ENCODE data around the gene DNM2. TPM values are rescaled to one million over a fixed set of nuclear protein-coding genes. Genes with fewer than 3 reads are reported as not detected.

DNM2 gene
- total and polyA plus RNA-seq, 2 experiments from 2014 or later: 47.2 to 60.5 TPM

GRCh38 chr19:10678813-10679212, 39.1 kb upstream of the DNM2 start:
- H3K27me3 ChIP-seq (replicated peaks; ENCODE audit: insufficient read depth): no peaks in the 10 kb centered on the region
- H3K9ac ChIP-seq: no peak overlapping the region
- H3K4me1 ChIP-seq (ENCODE audit: insufficient read depth): no peaks in the 10 kb centered on the region
- no peak overlapping the region for H3K4me3 ChIP-seq
- no peak for TF ChIP-seq EZH2phosphoT487 (IDR thresholded peaks at IDR 0.05; ENCODE audit: insufficient read depth, low read depth)
- TF ChIP-seq EZH2 (IDR thresholded peaks at IDR 0.05; ENCODE audit: insufficient read depth, poor library complexity, severe bottlenecking): no peak
- H3K36me3 ChIP-seq (ENCODE audit: low read depth): peaks cover 55% of the 10 kb centered on the region
- in situ Hi-C loops (cut with MboI): no loop called here
- no peaks in the 10 kb centered on the region for H3K9me3 ChIP-seq (ENCODE audit: low read depth)
- WGBS, 2 experiments (ENCODE audit: low coverage in 1 of 2, low lambda C conversion rate in 2 of 2, missing lambda C conversion rate in 2 of 2): 95 to 99% methylated on average over 12 of the region's 12 CpGs
- peaks cover 72% of the 10 kb centered on the region for H3K79me2 ChIP-seq (ENCODE audit: insufficient read depth)
- no peak overlapping the region for H3K4me2 ChIP-seq (ENCODE audit: unreplicated experiment)
- H4K20me1 ChIP-seq (ENCODE audit: insufficient read depth): no peaks in the 10 kb centered on the region
- no peaks in the 10 kb centered on the region for H3K9me2 ChIP-seq (ENCODE audit: insufficient read depth)
- no peaks in the 10 kb centered on the region for H3F3A ChIP-seq (ENCODE audit: insufficient read depth)
- no peak overlapping the region for H3K27ac ChIP-seq
- no peak overlapping the region for H2AFZ ChIP-seq
- DNase-seq: no peak

- Histone ChIP-seq H3K9me2 (ENCODE audit: insufficient read depth) (no peaks in the 10 kb centered on the region), H3K79me2 (ENCODE audit: insufficient read depth) (peaks cover 63% of the 10 kb centered on the region), H3K9me3 (ENCODE audit: low read depth) (no peaks in the 10 kb centered on the region), H2AFZ (no peak overlapping the region), H3K4me3 (no peak overlapping the region), H3K27me3 (replicated peaks; ENCODE audit: insufficient read depth) (no peaks in the 10 kb centered on the region), H4K20me1 (ENCODE audit: insufficient read depth) (no peaks in the 10 kb centered on the region), H3K27ac (no peak overlapping the region), H3K4me2 (ENCODE audit: unreplicated experiment) (no peak overlapping the region), H3F3A (ENCODE audit: insufficient read depth) (no peaks in the 10 kb centered on the region), H3K9ac (no peak overlapping the region), H3K4me1 (ENCODE audit: insufficient read depth) (no peaks in the 10 kb centered on the region), H3K36me3 (ENCODE audit: low read depth) (peaks cover 61% of the 10 kb centered on the region)
- no peak for DNase-seq
- in situ Hi-C loops (cut with MboI): no loop called here
- WGBS, 2 experiments (ENCODE audit: low coverage in 1 of 2, low lambda C conversion rate in 2 of 2, missing lambda C conversion rate in 2 of 2): 92 to 97% methylated on average over 16 to 18 of the region's 18 CpGs
- TF ChIP-seq EZH2 (IDR thresholded peaks at IDR 0.05; ENCODE audit: insufficient read depth, poor library complexity, severe bottlenecking): no peak
- TF ChIP-seq EZH2phosphoT487 (IDR thresholded peaks at IDR 0.05; ENCODE audit: insufficient read depth, low read depth): no peak
Measured at GRCh38 chr19:10679743-10680142, 38.1 kb upstream of the DNM2 start.

- H4K20me1 ChIP-seq (ENCODE audit: insufficient read depth): no peaks in the 10 kb centered on the region
- no peak overlapping the region for H3K4me3 ChIP-seq
- no peak overlapping the region for H3K4me2 ChIP-seq (ENCODE audit: unreplicated experiment)
- H3K9ac ChIP-seq: no peak overlapping the region
- H3K27ac ChIP-seq: no peak overlapping the region
- DNase-seq: no peak
- H3K9me2 ChIP-seq (ENCODE audit: insufficient read depth): no peaks in the 10 kb centered on the region
- 90 to 91% methylated on average over 15 of the region's 15 CpGs for WGBS, 2 experiments (ENCODE audit: low coverage in 1 of 2, low lambda C conversion rate in 2 of 2, missing lambda C conversion rate in 2 of 2)
- H3F3A ChIP-seq (ENCODE audit: insufficient read depth): no peaks in the 10 kb centered on the region
- no peaks in the 10 kb centered on the region for H3K4me1 ChIP-seq (ENCODE audit: insufficient read depth)
- peaks cover 63% of the 10 kb centered on the region for H3K36me3 ChIP-seq (ENCODE audit: low read depth)
- in situ Hi-C loops (cut with MboI): no loop called here
- H2AFZ ChIP-seq: no peak overlapping the region
- no peaks in the 10 kb centered on the region for H3K27me3 ChIP-seq (replicated peaks; ENCODE audit: insufficient read depth)
- H3K9me3 ChIP-seq (ENCODE audit: low read depth): no peaks in the 10 kb centered on the region
- H3K79me2 ChIP-seq (ENCODE audit: insufficient read depth): peaks cover 54% of the 10 kb centered on the region
- TF ChIP-seq EZH2 (IDR thresholded peaks at IDR 0.05; ENCODE audit: insufficient read depth, poor library complexity, severe bottlenecking): no peak
Measured at GRCh38 chr19:10680545-10681135, 37.2 kb upstream of the DNM2 start.

- Histone ChIP-seq H3K4me1 (ENCODE audit: insufficient read depth) (no peaks in the 10 kb centered on the region), H3K27ac (no peak overlapping the region), H3K4me2 (ENCODE audit: unreplicated experiment) (no peak overlapping the region), H2AFZ (no peak overlapping the region), H3K9me2 (ENCODE audit: insufficient read depth) (no peaks in the 10 kb centered on the region), H3K79me2 (ENCODE audit: insufficient read depth) (peaks cover 45% of the 10 kb centered on the region), H3K9ac (no peak overlapping the region), H3K36me3 (ENCODE audit: low read depth) (peaks cover 63% of the 10 kb centered on the region), H3K4me3 (no peak overlapping the region), H3F3A (ENCODE audit: insufficient read depth) (no peaks in the 10 kb centered on the region), H3K9me3 (ENCODE audit: low read depth) (no peaks in the 10 kb centered on the region), H3K27me3 (replicated peaks; ENCODE audit: insufficient read depth) (no peaks in the 10 kb centered on the region), H4K20me1 (ENCODE audit: insufficient read depth) (no peaks in the 10 kb centered on the region)
- WGBS, 2 experiments (ENCODE audit: low coverage in 1 of 2, low lambda C conversion rate in 2 of 2, missing lambda C conversion rate in 2 of 2): 95 to 100% methylated on average over 4 of the region's 4 CpGs
- DNase-seq: no peak
- in situ Hi-C loops (cut with MboI): no loop called here
- TF ChIP-seq EZH2 (IDR thresholded peaks at IDR 0.05; ENCODE audit: insufficient read depth, poor library complexity, severe bottlenecking) (no peak), EZH2phosphoT487 (IDR thresholded peaks at IDR 0.05; ENCODE audit: insufficient read depth, low read depth) (no peak)
Measured at GRCh38 chr19:10681658-10682057, 36.2 kb upstream of the DNM2 start.
